ENCODE data around the gene DAB2IP.
A peak's percentile ranks its signal among the peaks of the same experiment; 100 is the strongest.

The DAB2IP gene

DNA sequence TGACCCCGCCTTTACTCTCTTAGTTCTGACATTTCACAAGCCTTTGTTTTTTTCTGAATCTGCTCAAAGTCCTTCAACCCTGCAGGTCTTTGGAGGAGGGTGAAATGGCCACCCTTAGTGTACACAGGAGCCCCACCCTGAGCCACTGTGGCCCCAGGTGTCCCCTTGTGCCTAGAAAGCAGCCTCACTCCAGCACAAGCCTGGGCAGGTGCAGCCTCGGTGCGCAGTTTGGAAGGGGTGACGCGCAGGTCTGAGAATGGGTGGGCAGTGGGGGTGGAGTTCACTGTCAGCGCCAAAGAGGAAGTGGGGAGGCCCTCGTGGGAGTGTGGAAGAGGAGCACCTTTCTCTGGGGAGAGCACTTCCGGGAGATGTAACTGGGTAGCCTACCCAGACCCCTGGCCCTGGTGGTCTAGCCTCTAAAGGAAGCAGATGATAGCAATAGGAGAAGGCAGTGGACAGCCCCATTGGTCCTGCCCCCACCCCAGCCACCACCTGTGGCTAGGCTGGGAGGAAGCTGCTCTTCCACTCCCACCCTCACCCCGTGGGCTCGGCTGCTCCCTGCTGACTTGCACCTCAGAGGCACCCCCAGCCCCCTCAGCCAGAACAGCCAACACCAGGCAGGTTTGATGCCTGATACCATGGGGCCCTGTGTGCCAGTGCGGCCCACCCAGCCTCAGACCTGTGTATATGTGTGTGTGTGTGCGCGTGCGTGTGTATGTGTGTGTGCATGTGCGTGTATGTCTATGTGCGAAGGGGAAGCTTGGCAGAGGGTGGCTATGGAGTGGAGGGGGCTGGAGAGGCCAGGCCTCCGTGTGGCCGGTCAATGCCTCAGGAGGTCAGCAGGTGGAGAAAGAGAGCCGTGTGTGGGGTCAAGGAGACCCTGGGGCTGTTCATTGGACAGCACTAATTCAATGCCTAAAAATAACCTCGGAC is 16.8 kb upstream of the DAB2IP start:
- no peaks in the 10 kb centered on the region for H3K4me1 ChIP-seq (ENCODE audit: control insufficient read depth, insufficient read depth, low read length)
- TF ChIP-seq ZNF341 (tag by site-specific recombination; IDR thresholded peaks at IDR 0.05; ENCODE audit: low read depth) = peak; percentile 64
- TF ChIP-seq SCRT2 (tag by site-specific recombination; IDR thresholded peaks at IDR 0.05) = peak; percentile 77
- 0 out of 2 replicates have a peak, but pooled peaks have one; percentile 17 for TF ChIP-seq EGR2 (tag by site-specific recombination; IDR thresholded peaks at IDR 0.05; ENCODE audit: low read depth)
- TF ChIP-seq ZNF133 (tag by site-specific recombination; IDR thresholded peaks at IDR 0.05) = no peak
- 0 out of 2 replicates have a peak, but pooled peaks have one; percentile 7 for TF ChIP-seq ZIC2 (tag by site-specific recombination; IDR thresholded peaks at IDR 0.05)
- TF ChIP-seq ZNF654 (tag by site-specific recombination; IDR thresholded peaks at IDR 0.05; ENCODE audit: low read depth) = peak; percentile 23; the same call in 1 of the 2 replicates
- no peak for TF ChIP-seq ZBTB7A (tag by site-specific recombination; IDR thresholded peaks at IDR 0.05; ENCODE audit: low read depth)
- TF ChIP-seq ZNF837 (tag by site-specific recombination; IDR thresholded peaks at IDR 0.05) = no peak
- TF ChIP-seq ZNF366 (tag by site-specific recombination; conservative IDR thresholded peaks at IDR 0.05) = no peak
- TF ChIP-seq, protein P1, sequence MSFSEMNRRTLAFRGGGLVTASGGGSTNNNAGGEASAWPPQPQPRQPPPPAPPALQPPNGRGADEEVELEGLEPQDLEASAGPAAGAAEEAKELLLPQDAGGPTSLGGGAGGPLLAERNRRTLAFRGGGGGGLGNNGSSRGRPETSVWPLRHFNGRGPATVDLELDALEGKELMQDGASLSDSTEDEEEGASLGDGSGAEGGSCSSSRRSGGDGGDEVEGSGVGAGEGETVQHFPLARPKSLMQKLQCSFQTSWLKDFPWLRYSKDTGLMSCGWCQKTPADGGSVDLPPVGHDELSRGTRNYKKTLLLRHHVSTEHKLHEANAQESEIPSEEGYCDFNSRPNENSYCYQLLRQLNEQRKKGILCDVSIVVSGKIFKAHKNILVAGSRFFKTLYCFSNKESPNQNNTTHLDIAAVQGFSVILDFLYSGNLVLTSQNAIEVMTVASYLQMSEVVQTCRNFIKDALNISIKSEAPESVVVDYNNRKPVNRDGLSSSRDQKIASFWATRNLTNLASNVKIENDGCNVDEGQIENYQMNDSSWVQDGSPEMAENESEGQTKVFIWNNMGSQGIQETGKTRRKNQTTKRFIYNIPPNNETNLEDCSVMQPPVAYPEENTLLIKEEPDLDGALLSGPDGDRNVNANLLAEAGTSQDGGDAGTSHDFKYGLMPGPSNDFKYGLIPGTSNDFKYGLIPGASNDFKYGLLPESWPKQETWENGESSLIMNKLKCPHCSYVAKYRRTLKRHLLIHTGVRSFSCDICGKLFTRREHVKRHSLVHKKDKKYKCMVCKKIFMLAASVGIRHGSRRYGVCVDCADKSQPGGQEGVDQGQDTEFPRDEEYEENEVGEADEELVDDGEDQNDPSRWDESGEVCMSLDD (tag by site-specific recombination; IDR thresholded peaks at IDR 0.05) = no peak
- TF ChIP-seq, protein P2, sequence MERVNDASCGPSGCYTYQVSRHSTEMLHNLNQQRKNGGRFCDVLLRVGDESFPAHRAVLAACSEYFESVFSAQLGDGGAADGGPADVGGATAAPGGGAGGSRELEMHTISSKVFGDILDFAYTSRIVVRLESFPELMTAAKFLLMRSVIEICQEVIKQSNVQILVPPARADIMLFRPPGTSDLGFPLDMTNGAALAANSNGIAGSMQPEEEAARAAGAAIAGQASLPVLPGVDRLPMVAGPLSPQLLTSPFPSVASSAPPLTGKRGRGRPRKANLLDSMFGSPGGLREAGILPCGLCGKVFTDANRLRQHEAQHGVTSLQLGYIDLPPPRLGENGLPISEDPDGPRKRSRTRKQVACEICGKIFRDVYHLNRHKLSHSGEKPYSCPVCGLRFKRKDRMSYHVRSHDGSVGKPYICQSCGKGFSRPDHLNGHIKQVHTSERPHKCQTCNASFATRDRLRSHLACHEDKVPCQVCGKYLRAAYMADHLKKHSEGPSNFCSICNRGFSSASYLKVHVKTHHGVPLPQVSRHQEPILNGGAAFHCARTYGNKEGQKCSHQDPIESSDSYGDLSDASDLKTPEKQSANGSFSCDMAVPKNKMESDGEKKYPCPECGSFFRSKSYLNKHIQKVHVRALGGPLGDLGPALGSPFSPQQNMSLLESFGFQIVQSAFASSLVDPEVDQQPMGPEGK (tag by site-specific recombination; IDR thresholded peaks at IDR 0.05) = 0 out of 2 replicates have a peak, but pooled peaks have one; percentile 23
- no peak for TF ChIP-seq ZNF544 (tag by site-specific recombination; IDR thresholded peaks at IDR 0.05)
- H3K9me3 ChIP-seq (ENCODE audit: control insufficient read depth, insufficient read depth, low read depth, low read length) = no peaks in the 10 kb centered on the region
- no peak overlapping the region for H3K4me3 ChIP-seq (ENCODE audit: low read depth, low read length)
- POLR2A ChIA-PET = no interaction called here
- CTCF ChIA-PET = interaction anchor here (0.7 to 4.9 kb wide), 10 partner anchors 14 to 395 kb away, joined by 3 to 19 read pairs (median 3); no protein-coding TSS in a partner anchor
- H3K27ac ChIP-seq (ENCODE audit: extremely low read depth, low read depth, low read length) = no peak overlapping the region
- H3K36me3 ChIP-seq (ENCODE audit: control insufficient read depth in 2 of 2, insufficient read depth in 1 of 2, low read length in 2 of 2) = no peaks in the 10 kb centered on the region

DNA sequence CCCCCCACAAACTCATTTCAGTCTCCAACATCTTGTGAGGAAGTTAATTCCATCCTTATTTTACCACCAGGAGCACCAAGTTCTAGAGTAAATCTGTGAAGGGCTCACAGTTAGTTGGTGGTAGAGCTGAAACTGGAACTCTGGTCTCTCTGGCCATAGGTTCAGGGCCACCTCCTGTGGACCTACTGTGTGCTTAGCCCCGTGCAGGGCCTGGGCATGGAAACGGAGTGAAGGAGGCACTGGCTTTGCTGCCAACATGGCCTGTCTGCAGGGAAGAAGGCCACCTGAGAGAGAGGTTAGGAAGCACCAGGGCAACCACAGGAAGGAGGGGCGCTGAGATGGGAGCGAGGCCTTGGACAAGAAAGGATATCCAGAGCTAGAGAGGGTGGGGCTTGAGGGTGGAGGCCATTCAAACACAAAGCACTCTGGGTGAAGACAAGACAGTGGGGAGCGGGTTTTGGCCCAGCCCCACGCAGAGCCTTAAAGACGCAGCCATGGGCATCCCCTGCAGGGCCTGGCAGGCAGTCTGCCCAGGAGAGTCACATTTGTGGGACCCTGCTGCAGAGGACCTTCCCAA is 16.0 kb upstream of the DAB2IP start:
- ChIA-PET CTCF (interaction anchor here (0.6 to 2.9 kb wide), 9 partner anchors 14 to 748 kb away, joined by 3 to 13 read pairs (median 4); no protein-coding TSS in a partner anchor), POLR2A (no interaction called here)
- no peaks in the 10 kb centered on the region for H3K9me3 ChIP-seq (ENCODE audit: control insufficient read depth, insufficient read depth, low read depth, low read length)
- peak; percentile 31; the same call in 1 of the 2 replicates for TF ChIP-seq ZIC2 (tag by site-specific recombination; IDR thresholded peaks at IDR 0.05)
- TF ChIP-seq, protein P3, sequence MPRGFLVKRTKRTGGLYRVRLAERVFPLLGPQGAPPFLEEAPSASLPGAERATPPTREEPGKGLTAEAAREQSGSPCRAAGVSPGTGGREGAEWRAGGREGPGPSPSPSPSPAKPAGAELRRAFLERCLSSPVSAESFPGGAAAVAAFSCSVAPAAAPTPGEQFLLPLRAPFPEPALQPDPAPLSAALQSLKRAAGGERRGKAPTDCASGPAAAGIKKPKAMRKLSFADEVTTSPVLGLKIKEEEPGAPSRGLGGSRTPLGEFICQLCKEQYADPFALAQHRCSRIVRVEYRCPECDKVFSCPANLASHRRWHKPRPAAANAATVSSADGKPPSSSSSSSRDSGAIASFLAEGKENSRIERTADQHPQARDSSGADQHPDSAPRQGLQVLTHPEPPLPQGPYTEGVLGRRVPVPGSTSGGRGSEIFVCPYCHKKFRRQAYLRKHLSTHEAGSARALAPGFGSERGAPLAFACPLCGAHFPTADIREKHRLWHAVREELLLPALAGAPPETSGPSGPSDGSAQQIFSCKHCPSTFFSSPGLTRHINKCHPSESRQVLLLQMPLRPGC (tag by site-specific recombination; IDR thresholded peaks at IDR 0.05) = no peak
- TF ChIP-seq ZNF423 (tag by site-specific recombination; IDR thresholded peaks at IDR 0.05) = no peak
- TF ChIP-seq, protein P4, sequence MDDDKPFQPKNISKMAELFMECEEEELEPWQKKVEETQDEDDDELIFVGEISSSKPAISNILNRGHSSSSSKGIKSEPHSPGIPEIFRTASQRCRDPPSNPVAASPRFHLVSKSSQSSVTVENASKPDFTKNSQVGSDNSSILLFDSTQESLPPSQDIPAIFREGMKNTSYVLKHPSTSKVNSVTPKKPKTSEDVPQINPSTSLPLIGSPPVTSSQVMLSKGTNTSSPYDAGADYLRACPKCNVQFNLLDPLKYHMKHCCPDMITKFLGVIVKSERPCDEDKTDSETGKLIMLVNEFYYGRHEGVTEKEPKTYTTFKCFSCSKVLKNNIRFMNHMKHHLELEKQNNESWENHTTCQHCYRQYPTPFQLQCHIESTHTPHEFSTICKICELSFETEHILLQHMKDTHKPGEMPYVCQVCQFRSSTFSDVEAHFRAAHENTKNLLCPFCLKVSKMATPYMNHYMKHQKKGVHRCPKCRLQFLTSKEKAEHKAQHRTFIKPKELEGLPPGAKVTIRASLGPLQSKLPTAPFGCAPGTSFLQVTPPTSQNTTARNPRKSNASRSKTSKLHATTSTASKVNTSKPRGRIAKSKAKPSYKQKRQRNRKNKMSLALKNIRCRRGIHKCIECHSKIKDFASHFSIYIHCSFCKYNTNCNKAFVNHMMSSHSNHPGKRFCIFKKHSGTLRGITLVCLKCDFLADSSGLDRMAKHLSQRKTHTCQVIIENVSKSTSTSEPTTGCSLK (tag by site-specific recombination; IDR thresholded peaks at IDR 0.05) = no peak
- TF ChIP-seq, protein P5, sequence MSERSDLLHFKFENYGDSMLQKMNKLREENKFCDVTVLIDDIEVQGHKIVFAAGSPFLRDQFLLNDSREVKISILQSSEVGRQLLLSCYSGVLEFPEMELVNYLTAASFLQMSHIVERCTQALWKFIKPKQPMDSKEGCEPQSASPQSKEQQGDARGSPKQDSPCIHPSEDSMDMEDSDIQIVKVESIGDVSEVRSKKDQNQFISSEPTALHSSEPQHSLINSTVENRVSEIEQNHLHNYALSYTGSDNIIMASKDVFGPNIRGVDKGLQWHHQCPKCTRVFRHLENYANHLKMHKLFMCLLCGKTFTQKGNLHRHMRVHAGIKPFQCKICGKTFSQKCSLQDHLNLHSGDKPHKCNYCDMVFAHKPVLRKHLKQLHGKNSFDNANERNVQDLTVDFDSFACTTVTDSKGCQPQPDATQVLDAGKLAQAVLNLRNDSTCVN (tag by site-specific recombination; optimal IDR thresholded peaks at IDR 0.05) = no peak
- H3K27ac ChIP-seq (ENCODE audit: extremely low read depth, low read depth, low read length) = no peak overlapping the region
- no peaks in the 10 kb centered on the region for H3K4me1 ChIP-seq (ENCODE audit: control insufficient read depth, insufficient read depth, low read length)
- no peak overlapping the region for H3K4me3 ChIP-seq (ENCODE audit: low read depth, low read length)
- H3K36me3 ChIP-seq (ENCODE audit: control insufficient read depth in 2 of 2, insufficient read depth in 1 of 2, low read length in 2 of 2) = no peaks in the 10 kb centered on the region
